HepG2 (cell line): ENCODE measurements around the gene CHMP1A. TPM values are rescaled to one million over a fixed set of nuclear protein-coding genes. Genes with fewer than 3 reads are reported as not detected.

ENCODE experiments used
- ATAC-seq: fragments of 200-7000 bp; cut with Tn5 transposase; 3 replicates; pipeline ENCODE4 v1.9.1; 2020; ENCODE audit warnings: mild to moderate bottlenecking, moderate library complexity
- BruUV-seq: library from RNA; stranded (reverse); fragments of 400-500 nt; replicated peaks from 2 replicates; lab custom pipeline; 2021; lab: Mats Ljungman, UMichigan
- CTCF ChIA-PET: fragments of 300-600 bp; formaldehyde crosslinking; extraction: SDS; loops from one replicate; lab custom pipeline; 2021; ENCODE audit warnings: low total read pairs, inconsistent platforms, low intra/inter-chr PET ratio; lab: Yijun Ruan, JAX
- POLR2A ChIA-PET: fragments of 350-600 bp; sonication (Branson Sonifier 250); formaldehyde crosslinking; loops from one replicate; lab custom pipeline; 2020; ENCODE audit warnings: antibody characterized with exemption, inconsistent platforms; lab: Yijun Ruan, JAX
- DNase-seq: peaks from one replicate; pipeline ENCODE4 v3.0.0-alpha.2; 2015; ENCODE audit warnings: low spot score
- FAIRE-seq: peaks from 3 replicates; lab custom pipeline; 2011; peaks lifted over from hg19 to GRCh38; lab: Jason Lieb, UNC
- H2AFZ ChIP-seq: one replicate; pipeline ENCODE4 v1.6.1; 2011; ENCODE audit warnings: low read length, inconsistent platforms
- H3K27ac ChIP-seq: fragments of 300-600 bp; 3 replicates; pipeline ENCODE4 v1.8.0; 2011; ENCODE audit warnings: mixed run types, mild to moderate bottlenecking, mixed read lengths, low read length, inconsistent platforms; ENCODE audit not compliant: insufficient read depth; ENCODE audit errors: extremely low read length
- H3K27me3 ChIP-seq, 2 experiments: fragments of 200-600 bp in 1 of 2; 2 replicates in 1 of 2; 3 replicates in 1 of 2; pipeline versions ENCODE4 v1.6.0 to v1.8.0; 2011; ENCODE audit warnings: low read length in 2 of 2, mild to moderate bottlenecking in 2 of 2, moderate library complexity in 2 of 2, inconsistent platforms in 1 of 2; ENCODE audit not compliant: insufficient read depth in 2 of 2, control insufficient read depth in 1 of 2
- H3K36me3 ChIP-seq, 2 experiments: fragments of 200-600 bp in 1 of 2; replicated peaks in 1 of 2; 2 replicates in 1 of 2; 3 replicates in 1 of 2; pipeline versions ENCODE4 v1.5.1 to v1.8.0; 2011; ENCODE audit warnings: low read length in 2 of 2, inconsistent platforms in 1 of 2; ENCODE audit not compliant: insufficient read depth in 2 of 2, control insufficient read depth in 1 of 2
- H3K4me1 ChIP-seq: 2 replicates; pipeline ENCODE4 v1.5.1; 2012; ENCODE audit warnings: low read length, inconsistent platforms; ENCODE audit not compliant: insufficient read depth
- H3K4me2 ChIP-seq: 2 replicates; pipeline ENCODE4 v1.6.0; 2011; ENCODE audit warnings: low read depth, low read length, inconsistent platforms
- H3K4me3 ChIP-seq, 3 experiments: fragments of 200-600 bp in 1 of 3; sonication (generic), shearing (Covaris generic) in 1 of 3; replicated peaks in 1 of 3; 2 replicates each; pipeline ENCODE4 v1.5.1; 2011 to 2016; ENCODE audit warnings: low read length in 3 of 3, inconsistent platforms in 2 of 3, low read depth in 2 of 3, mild to moderate bottlenecking in 2 of 3, control low read depth in 1 of 3, mixed read lengths in 1 of 3; ENCODE audit not compliant: insufficient read depth in 1 of 3
- H3K79me2 ChIP-seq: one replicate; pipeline ENCODE4 v1.6.1; 2011; ENCODE audit warnings: low read length, inconsistent platforms; ENCODE audit not compliant: insufficient read depth
- H3K9ac ChIP-seq: 2 replicates; pipeline ENCODE4 v1.6.0; 2011; ENCODE audit warnings: mild to moderate bottlenecking, low read depth, low read length, inconsistent platforms; ENCODE audit not compliant: insufficient read depth
- H3K9me3 ChIP-seq: 2 replicates; pipeline ENCODE4 v1.5.1; 2012; ENCODE audit warnings: mild to moderate bottlenecking, low read length
- H4K20me1 ChIP-seq: 2 replicates; pipeline ENCODE4 v1.6.0; 2011; ENCODE audit warnings: inconsistent platforms, mild to moderate bottlenecking, low read length, moderate library complexity; ENCODE audit not compliant: insufficient read depth
- AHR ChIP-seq: IDR thresholded peaks from 2 replicates; pipeline ENCODE4 v1.6.1; 2018; ENCODE audit warnings: missing genetic modification reagents, missing compliant biosample characterization
- CERS6 ChIP-seq: sonication (generic); formaldehyde crosslinking; IDR thresholded peaks from 2 replicates; pipeline ENCODE4 v1.5.0; 2020; ENCODE audit warnings: missing genetic modification reagents
- ELF3 ChIP-seq: IDR thresholded peaks from 2 replicates; pipeline ENCODE4 v1.6.1; 2016; ENCODE audit warnings: missing genetic modification reagents, missing compliant biosample characterization
- NR3C1 ChIP-seq: sonication (generic); formaldehyde crosslinking; IDR thresholded peaks from 2 replicates; pipeline ENCODE4 v1.4.0; 2020; ENCODE audit warnings: missing genetic modification reagents
- POLR2G ChIP-seq: fragments of 200-400 bp; formaldehyde crosslinking; IDR thresholded peaks from 2 replicates; pipeline ENCODE4 v1.6.1; 2018; ENCODE audit warnings: mild to moderate bottlenecking, low read depth, low read length, moderate library complexity
- SOX13 ChIP-seq, 3 experiments: fragments of 450-650 bp in 1 of 3; sonication (generic) in 1 of 3; formaldehyde crosslinking in 1 of 3; IDR thresholded peaks in 2 of 3; conservative IDR thresholded peaks in 1 of 3; 2 replicates each; pipeline versions ENCODE4 v1.5.0 to v1.6.1; 2016 to 2020; ENCODE audit warnings: antibody characterized with exemption in 1 of 3, mild to moderate bottlenecking in 1 of 3, missing compliant biosample characterization in 1 of 3, missing genetic modification reagents in 1 of 3, moderate library complexity in 1 of 3
- THAP9 ChIP-seq: sonication (generic); formaldehyde crosslinking; IDR thresholded peaks from 2 replicates; pipeline ENCODE4; 2020; ENCODE audit warnings: missing genetic modification reagents, mild to moderate bottlenecking, borderline replicate concordance
- ZFP36L2 ChIP-seq: sonication (generic); formaldehyde crosslinking; IDR thresholded peaks from 2 replicates; pipeline ENCODE4 v1.4.0; 2020; ENCODE audit warnings: missing genetic modification reagents
- ZNF724P ChIP-seq: sonication (generic); formaldehyde crosslinking; IDR thresholded peaks from 2 replicates; pipeline ENCODE4 v1.8.0; 2022; ENCODE audit warnings: missing genetic modification reagents, borderline replicate concordance
- ZNF800 ChIP-seq: sonication (generic); formaldehyde crosslinking; IDR thresholded peaks from 2 replicates; pipeline ENCODE4 v1.4.0; 2020; ENCODE audit warnings: missing genetic modification reagents
- WGBS: methylation state at CpG from one replicate; pipeline ENCODE4 v1.1.6; 2017; ENCODE audit warnings: low lambda C conversion rate; 5-methylcytosine and 5-hydroxymethylcytosine counted together
- in situ Hi-C: cut with HindIII; loops from 2 replicates; pipeline ENCODE4 v1.10.0; 2017; ENCODE audit warnings: low pct_unique_long_range_greater_than_20kb; ENCODE audit not compliant: extremely low pct_ligation_motif_present
- intact Hi-C: fragments of 100-400 bp; cut with micrococcal nuclease; formaldehyde crosslinking; loops from one replicate; pipeline ENCODE4 v1.10.0; 2022; ENCODE audit not compliant: unreplicated experiment
- polyA plus RNA-seq, 8 experiments: library from polyadenylated mRNA; depleted of rRNA in 3 of 8; stranded (reverse) in 7 of 8; unstranded in 1 of 8; fragments of >200 nt; fragmentation: Illumina TruSeq in 4 of 8; extraction: Trizol in 4 of 8; gene quantifications; 2 replicates each; pipeline versions ENCODE4 v1.2.1 to v1.2.3, GENCODE V29; 2011 to 2016; ENCODE audit warnings: low read depth in 4 of 8, missing spikeins in 1 of 8, mixed read lengths in 1 of 8; ENCODE audit not compliant: insufficient read depth in 1 of 8
- total RNA-seq, 5 experiments: library from RNA; depleted of rRNA; stranded (reverse); fragments of >200 nt; fragmentation: Illumina TruSeq; extraction: Trizol; gene quantifications; 2 replicates each; pipeline ENCODE4 v1.2.3, GENCODE V29; 2016; ENCODE audit warnings: low read depth in 1 of 5

CHMP1A gene
- total and polyA plus RNA-seq, 2 of the 13 experiments (the other 11 are each of a cell fraction or from before 2014, with no cell fraction given), result 69.4 to 73.3 TPM

DNA sequence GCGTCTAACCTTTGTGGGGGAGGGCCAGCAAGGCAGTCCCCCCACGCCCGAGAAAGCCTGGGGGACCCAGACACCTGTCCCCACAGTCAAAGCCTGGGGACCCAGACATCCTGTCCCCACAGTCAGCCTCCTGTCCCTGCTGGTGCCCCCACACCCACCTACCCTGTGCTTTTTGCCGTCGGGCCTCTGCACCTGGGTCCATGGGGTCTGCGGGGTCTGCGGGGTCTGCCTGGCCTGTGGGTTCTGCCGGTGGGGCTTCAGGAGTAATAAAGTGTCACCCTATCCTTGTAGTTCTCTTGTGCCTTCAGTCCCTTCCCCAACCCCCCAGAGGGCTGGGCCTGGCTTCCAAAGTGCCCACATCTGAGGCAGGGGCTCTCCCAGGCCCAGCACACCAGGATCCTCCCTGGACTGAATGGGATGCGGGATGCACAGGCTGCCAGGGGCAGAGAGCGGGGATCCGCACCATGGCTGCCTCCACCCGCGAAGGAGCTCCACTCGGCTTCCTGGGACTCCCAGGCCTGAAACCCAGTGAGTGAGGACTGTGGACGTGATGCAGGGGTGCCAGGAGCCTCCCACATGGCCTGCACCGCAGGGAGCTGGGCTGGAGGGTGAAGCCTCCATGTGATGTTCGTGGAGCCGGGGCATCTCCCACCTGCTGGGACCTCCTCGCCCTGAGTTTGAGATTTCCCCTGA, 60.4 kb downstream of the CHMP1A start:
- H3K9me3 ChIP-seq, result no peaks in the 10 kb centered on the region
- DNase-seq, result no peak
- no peaks in the 10 kb centered on the region for H3K79me2 ChIP-seq
- ChIA-PET POLR2A (no interaction called here), CTCF (no interaction called here)
- no peak overlapping the region for H2AFZ ChIP-seq
- peaks cover 10% of the 10 kb centered on the region; the same call in 1 of the 2 replicates for H3K4me1 ChIP-seq
- no peak overlapping the region for H3K4me3 ChIP-seq
- no peaks in the 10 kb centered on the region for H3K36me3 ChIP-seq
- WGBS, result 51% methylated on average over 8 of the region's 19 CpGs
- no peak overlapping the region for H3K9ac ChIP-seq
- no peak; the same call in 2 of the 3 replicates for ATAC-seq
- H3K27me3 ChIP-seq, result peaks cover 12 to 30% of the 10 kb centered on the region in 2 experiments; a peak in 4 of 5 replicates
- H4K20me1 ChIP-seq, result no peaks in the 10 kb centered on the region
- intact Hi-C loops, result no loop called here
- TF ChIP-seq SOX13 (IDR thresholded peaks at IDR 0.05) (no peak), SOX13 (CRISPR knock-in tag; conservative IDR thresholded peaks at IDR 0.05 in 1 of 2, IDR thresholded peaks at IDR 0.05 in 1 of 2) (no peak), NR3C1 (no peak), ZFP36L2 (CRISPR knock-in tag) (no peak)
- BruUV-seq, result no TSS peak
- no peak overlapping the region for H3K4me2 ChIP-seq
- no peak overlapping the region for H3K27ac ChIP-seq
- FAIRE-seq, result no peak
- in situ Hi-C loops, result no loop called here

DNA sequence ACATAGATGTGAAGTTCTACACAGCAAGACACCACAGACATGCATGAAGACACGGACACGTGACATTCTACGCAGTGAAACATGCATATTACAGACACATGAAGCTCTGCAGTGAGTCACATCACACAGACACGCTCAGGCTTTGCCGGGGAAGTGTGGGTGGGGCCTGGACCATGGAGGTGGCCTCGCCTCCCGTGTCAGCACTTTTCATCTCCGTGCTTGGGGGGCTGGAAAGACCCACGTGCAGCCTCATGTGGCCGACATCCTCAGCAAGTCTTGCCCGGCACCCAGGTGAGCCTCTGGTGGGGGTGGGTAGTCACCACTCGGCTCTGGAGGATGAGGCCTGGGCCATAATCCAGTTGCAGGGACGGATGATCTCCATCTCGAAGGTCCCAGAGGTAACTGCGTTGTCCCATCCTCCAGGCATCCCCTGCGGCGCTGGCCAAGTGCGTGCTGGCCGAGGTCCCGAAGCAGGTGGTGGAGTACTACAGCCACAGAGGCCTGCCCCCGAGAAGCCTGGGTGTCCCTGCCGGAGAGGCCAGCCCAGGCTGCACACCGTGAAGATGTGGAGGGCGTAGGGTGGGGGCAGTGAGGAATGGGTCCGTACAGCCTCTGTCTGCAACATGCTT, 61.3 kb downstream of the CHMP1A start:
- ChIA-PET CTCF (no interaction called here), POLR2A (no interaction called here)
- DNase-seq (no peak), FAIRE-seq (no peak), ATAC-seq (peak; percentile 8)
- H3K4me3 ChIP-seq, result no peak overlapping the region
- H2AFZ ChIP-seq, result no peak overlapping the region
- WGBS, result 49% methylated on average over 10 of the region's 25 CpGs
- intact Hi-C loops, result no loop called here
- no peak overlapping the region for H3K27ac ChIP-seq
- no peaks in the 10 kb centered on the region for H3K36me3 ChIP-seq
- H3K4me2 ChIP-seq, result no peak overlapping the region
- H4K20me1 ChIP-seq, result no peaks in the 10 kb centered on the region
- BruUV-seq, result no TSS peak
- peaks cover 16% of the 10 kb centered on the region for H3K4me1 ChIP-seq
- H3K9ac ChIP-seq, result no peak overlapping the region
- in situ Hi-C loops, result no loop called here
- H3K27me3 ChIP-seq, result peaks cover 12 to 30% of the 10 kb centered on the region in 2 experiments; a peak in 4 of 5 replicates
- H3K9me3 ChIP-seq, result no peaks in the 10 kb centered on the region
- H3K79me2 ChIP-seq, result no peaks in the 10 kb centered on the region
- no peak for TF ChIP-seq THAP9
- TF ChIP-seq POLR2G, result no peak
- TF ChIP-seq AHR, result no peak
- TF ChIP-seq ZNF800, result no peak
- no peak for TF ChIP-seq ELF3 (CRISPR knock-in tag)
- TF ChIP-seq CERS6 (CRISPR knock-in tag), result no peak
- TF ChIP-seq ZNF724P (CRISPR knock-in tag), result no peak
